Hepatocyte (in vitro differentiated cells): ENCODE data around the gene VILL. TPM values are rescaled to one million over a fixed set of nuclear protein-coding genes. Genes with fewer than 3 reads are reported as not detected.

Source experiments
- DNase-seq: peaks from one replicate; pipeline ENCODE4 v3.0.0-alpha.2; 2016; ENCODE audit warnings: low spot score
- H2AFZ ChIP-seq: fragments of 200-600 bp; sonication (generic); 2 replicates; pipeline ENCODE4 v1.6.0; 2016; ENCODE audit warnings: antibody characterized with exemption, mild to moderate bottlenecking
- H3K27ac ChIP-seq: fragments of 200-600 bp; sonication (generic); 2 replicates; pipeline ENCODE4 v1.5.1; 2016; ENCODE audit warnings: mild to moderate bottlenecking
- H3K27me3 ChIP-seq: fragments of 200-600 bp; sonication (generic); 2 replicates; pipeline ENCODE4 v1.6.1; 2016
- H3K36me3 ChIP-seq: fragments of 200-600 bp; sonication (generic); replicated peaks from 2 replicates; pipeline ENCODE4 v1.5.1; 2016; ENCODE audit warnings: low read depth; ENCODE audit not compliant: insufficient read depth
- H3K4me1 ChIP-seq: fragments of 200-600 bp; sonication (generic); 2 replicates; pipeline ENCODE4 v1.5.1; 2016; ENCODE audit warnings: mild to moderate bottlenecking, moderate library complexity; ENCODE audit not compliant: insufficient read depth
- H3K4me2 ChIP-seq: fragments of 200-600 bp; sonication (generic); 2 replicates; pipeline ENCODE4 v1.6.0; 2016
- H3K4me3 ChIP-seq: fragments of 200-600 bp; sonication (generic); 2 replicates; pipeline ENCODE4 v1.5.1; 2016; ENCODE audit warnings: mild to moderate bottlenecking
- H3K79me2 ChIP-seq: fragments of 200-600 bp; sonication (generic); 2 replicates; pipeline ENCODE4 v1.6.0; 2017; ENCODE audit warnings: mild to moderate bottlenecking
- H3K9me2 ChIP-seq: fragments of 200-600 bp; sonication (generic); replicated peaks from 2 replicates; pipeline ENCODE4 v1.6.0; 2017; ENCODE audit warnings: mild to moderate bottlenecking; ENCODE audit not compliant: insufficient read depth
- H3K9me3 ChIP-seq: fragments of 200-600 bp; sonication (generic); 2 replicates; pipeline ENCODE4 v1.5.1; 2016; ENCODE audit warnings: low read depth, mild to moderate bottlenecking
- H4K20me1 ChIP-seq: fragments of 200-600 bp; sonication (generic); 2 replicates; pipeline ENCODE4 v1.6.0; 2016; ENCODE audit warnings: mild to moderate bottlenecking; ENCODE audit not compliant: insufficient read depth, poor library complexity, severe bottlenecking
- EZH2 ChIP-seq: fragments of 200-600 bp; sonication (generic); IDR thresholded peaks from 2 replicates; pipeline ENCODE4 v1.6.1; 2016; ENCODE audit warnings: antibody characterized with exemption, mild to moderate bottlenecking, borderline replicate concordance
- EZH2phosphoT487 ChIP-seq: fragments of 200-600 bp; sonication (generic); IDR thresholded peaks from one replicate; pipeline ENCODE4 v1.6.1; 2018; ENCODE audit warnings: antibody characterized with exemption, mild to moderate bottlenecking, low read depth, moderate library complexity; ENCODE audit not compliant: unreplicated experiment, severe bottlenecking
- WGBS: methylation state at CpG from one replicate; pipeline ENCODE4 v1.1.6; 2016; ENCODE audit warnings: low lambda C conversion rate; ENCODE audit errors: missing lambda C conversion rate; 5-methylcytosine and 5-hydroxymethylcytosine counted together
- polyA plus RNA-seq: library from polyadenylated mRNA; unstranded; fragments of >200 nt; fragmentation: Nextera tagmentation; extraction: Ambion mirVana; gene quantifications from 2 replicates; pipeline ENCODE4 v1.2.1, GENCODE V29; 2016
- total RNA-seq: library from RNA; depleted of rRNA; stranded (reverse); fragments of >200 nt; gene quantifications from 2 replicates; pipeline ENCODE4 v1.2.3, GENCODE V29; 2014
- TF ChIP-seq, protein P1 (sequence below): fragments of 200-600 bp; sonication (generic); IDR thresholded peaks from 2 replicates; pipeline ENCODE4 v1.5.1; 2016; ENCODE audit warnings: antibody characterized with exemption, mild to moderate bottlenecking; ENCODE audit not compliant: poor library complexity

VILL gene
- total and polyA plus RNA-seq, 2 experiments from 2014 or later = 39.3 to 47.4 TPM

DNA sequence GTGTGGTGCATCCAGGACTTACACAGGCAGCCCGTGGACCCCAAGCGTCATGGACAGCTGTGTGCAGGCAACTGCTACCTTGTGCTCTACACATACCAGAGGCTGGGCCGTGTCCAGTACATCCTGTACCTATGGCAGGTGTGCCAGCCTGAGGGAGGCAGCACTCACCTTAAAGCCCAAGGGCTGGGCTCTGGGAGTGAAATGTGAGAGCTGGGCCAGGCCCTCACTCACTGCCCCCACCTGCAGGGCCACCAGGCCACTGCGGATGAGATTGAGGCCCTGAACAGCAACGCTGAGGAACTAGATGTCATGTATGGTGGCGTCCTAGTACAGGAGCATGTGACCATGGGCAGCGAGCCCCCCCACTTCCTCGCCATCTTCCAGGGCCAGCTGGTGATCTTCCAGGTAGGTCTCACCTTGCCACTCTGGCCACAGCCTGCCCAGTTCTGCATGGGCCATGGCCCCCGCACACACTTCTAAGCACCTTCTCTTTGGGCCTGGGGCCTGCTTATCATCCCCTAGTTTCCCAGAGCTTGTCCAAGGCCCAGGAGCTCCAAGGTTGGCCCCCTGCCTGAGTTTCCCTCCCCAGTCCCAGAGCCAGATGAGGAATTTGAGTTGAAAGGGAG, 11.0 kb downstream of the VILL start:
- WGBS = 88% methylated on average over 9 of the region's 9 CpGs
- Histone ChIP-seq H2AFZ (no peak overlapping the region), H4K20me1 (no peaks in the 10 kb centered on the region), H3K36me3 (no peaks in the 10 kb centered on the region), H3K4me3 (no peak overlapping the region), H3K4me1 (peaks cover 39% of the 10 kb centered on the region), H3K9me2 (no peaks in the 10 kb centered on the region), H3K79me2 (no peaks in the 10 kb centered on the region), H3K27me3 (no peaks in the 10 kb centered on the region), H3K9me3 (no peaks in the 10 kb centered on the region), H3K27ac (peak overlapping the region; percentile 98), H3K4me2 (no peak overlapping the region)
- no peak for DNase-seq
- TF ChIP-seq EZH2 (no peak), EZH2phosphoT487 (no peak)
- TF ChIP-seq, protein P1, sequence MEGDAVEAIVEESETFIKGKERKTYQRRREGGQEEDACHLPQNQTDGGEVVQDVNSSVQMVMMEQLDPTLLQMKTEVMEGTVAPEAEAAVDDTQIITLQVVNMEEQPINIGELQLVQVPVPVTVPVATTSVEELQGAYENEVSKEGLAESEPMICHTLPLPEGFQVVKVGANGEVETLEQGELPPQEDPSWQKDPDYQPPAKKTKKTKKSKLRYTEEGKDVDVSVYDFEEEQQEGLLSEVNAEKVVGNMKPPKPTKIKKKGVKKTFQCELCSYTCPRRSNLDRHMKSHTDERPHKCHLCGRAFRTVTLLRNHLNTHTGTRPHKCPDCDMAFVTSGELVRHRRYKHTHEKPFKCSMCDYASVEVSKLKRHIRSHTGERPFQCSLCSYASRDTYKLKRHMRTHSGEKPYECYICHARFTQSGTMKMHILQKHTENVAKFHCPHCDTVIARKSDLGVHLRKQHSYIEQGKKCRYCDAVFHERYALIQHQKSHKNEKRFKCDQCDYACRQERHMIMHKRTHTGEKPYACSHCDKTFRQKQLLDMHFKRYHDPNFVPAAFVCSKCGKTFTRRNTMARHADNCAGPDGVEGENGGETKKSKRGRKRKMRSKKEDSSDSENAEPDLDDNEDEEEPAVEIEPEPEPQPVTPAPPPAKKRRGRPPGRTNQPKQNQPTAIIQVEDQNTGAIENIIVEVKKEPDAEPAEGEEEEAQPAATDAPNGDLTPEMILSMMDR = peak; percentile 10

DNA sequence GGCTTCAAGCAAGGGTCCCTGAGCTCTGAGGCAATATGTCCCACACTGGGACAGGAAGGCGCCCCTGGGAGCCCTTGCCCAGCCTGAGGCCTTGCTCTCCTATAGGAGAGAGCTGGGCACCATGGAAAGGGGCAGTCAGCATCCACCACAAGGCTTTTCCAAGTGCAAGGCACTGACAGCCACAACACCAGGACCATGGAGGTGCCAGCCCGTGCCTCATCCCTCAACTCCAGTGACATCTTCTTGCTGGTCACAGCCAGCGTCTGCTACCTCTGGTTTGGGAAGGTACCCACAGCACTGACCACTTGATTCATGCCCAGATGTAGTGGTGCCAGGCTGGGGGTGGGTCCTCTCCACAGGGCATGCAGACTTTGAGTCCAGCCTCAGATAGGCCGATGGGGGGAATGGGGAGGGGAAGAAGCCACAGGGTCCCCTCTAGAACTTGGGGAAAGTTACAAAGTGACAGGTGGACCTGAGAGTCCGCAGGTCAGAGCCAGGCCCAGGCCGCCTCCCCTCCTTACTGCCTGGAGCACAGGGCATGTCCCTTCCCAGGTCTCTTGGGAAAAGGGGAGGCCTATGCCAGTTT, 11.8 kb downstream of the VILL start:
- no peaks in the 10 kb centered on the region for H3K36me3 ChIP-seq
- no peak overlapping the region for H2AFZ ChIP-seq
- 98% methylated on average over 6 of the region's 6 CpGs for WGBS
- DNase-seq = no peak
- no peaks in the 10 kb centered on the region for H4K20me1 ChIP-seq
- H3K9me3 ChIP-seq = no peaks in the 10 kb centered on the region
- no peak overlapping the region for H3K4me3 ChIP-seq
- H3K27me3 ChIP-seq = no peaks in the 10 kb centered on the region
- H3K4me2 ChIP-seq = no peak overlapping the region
- H3K4me1 ChIP-seq = peaks cover 39% of the 10 kb centered on the region
- H3K9me2 ChIP-seq = no peaks in the 10 kb centered on the region
- H3K27ac ChIP-seq = peak overlapping the region; percentile 98
- no peaks in the 10 kb centered on the region for H3K79me2 ChIP-seq
- TF ChIP-seq, protein P1 = no peak
- TF ChIP-seq EZH2 (no peak), EZH2phosphoT487 (no peak)

DNA sequence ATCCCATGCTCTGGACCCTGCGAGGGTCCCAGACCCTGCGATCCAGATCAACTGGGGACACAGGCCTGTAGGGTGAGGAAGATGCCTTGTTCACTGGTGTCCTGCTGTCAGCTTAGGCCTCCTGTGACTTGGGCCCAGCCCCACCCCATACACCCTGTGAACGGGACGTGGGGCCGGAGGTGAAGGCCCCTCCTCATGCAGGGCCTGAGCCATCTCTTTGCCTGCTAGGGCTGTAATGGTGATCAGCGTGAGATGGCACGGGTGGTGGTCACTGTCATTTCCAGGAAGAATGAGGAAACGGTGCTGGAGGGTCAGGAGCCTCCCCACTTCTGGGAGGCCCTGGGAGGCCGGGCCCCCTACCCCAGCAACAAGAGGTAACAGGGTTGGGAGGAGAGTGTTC, 12.4 kb downstream of the VILL start:
- H3K27ac ChIP-seq = peak overlapping the region; percentile 98
- no peak for DNase-seq

More for the DNA sequence above, 12.4 kb downstream of the VILL start:
- Histone ChIP-seq H3K9me2 (no peaks in the 10 kb centered on the region), H3K4me2 (no peak overlapping the region), H3K79me2 (no peaks in the 10 kb centered on the region), H2AFZ (no peak overlapping the region), H3K36me3 (no peaks in the 10 kb centered on the region), H3K9me3 (no peaks in the 10 kb centered on the region), H3K4me3 (no peak overlapping the region), H4K20me1 (no peaks in the 10 kb centered on the region), H3K27me3 (no peaks in the 10 kb centered on the region), H3K4me1 (peaks cover 36% of the 10 kb centered on the region)
- TF ChIP-seq, protein P1 = no peak
- TF ChIP-seq EZH2phosphoT487 = no peak
- TF ChIP-seq EZH2 = no peak
- WGBS = 92% methylated on average over 9 of the region's 9 CpGs
